Suprapubic skin (tissue), 4 donors: ENCODE data around the gene PLIN4.

Experiments used
- CTCF ChIP-seq, 2 donors: fragments of 200-600 bp in 1 of 2; fragments of 450-650 bp in 1 of 2; sonication (generic) in 1 of 2; IDR thresholded peaks; one replicate each; pipeline ENCODE4 v1.5.1; 2016 to 2019; ENCODE audit warnings: antibody characterized with exemption in 2 of 2, mild to moderate bottlenecking in 1 of 2, moderate library complexity in 1 of 2
- POLR2A ChIP-seq, 2 donors: fragments of 450-650 bp; IDR thresholded peaks; one replicate each; pipeline ENCODE4 v1.6.1; 2017; ENCODE audit warnings: antibody characterized with exemption in 2 of 2, mild to moderate bottlenecking in 2 of 2, moderate library complexity in 2 of 2
- POLR2AphosphoS5 ChIP-seq, 3 donors: sonication (generic); formaldehyde crosslinking; IDR thresholded peaks; one replicate each; pipeline ENCODE4 v1.6.1; 2017; ENCODE audit warnings: antibody characterized with exemption in 3 of 3

DNA sequence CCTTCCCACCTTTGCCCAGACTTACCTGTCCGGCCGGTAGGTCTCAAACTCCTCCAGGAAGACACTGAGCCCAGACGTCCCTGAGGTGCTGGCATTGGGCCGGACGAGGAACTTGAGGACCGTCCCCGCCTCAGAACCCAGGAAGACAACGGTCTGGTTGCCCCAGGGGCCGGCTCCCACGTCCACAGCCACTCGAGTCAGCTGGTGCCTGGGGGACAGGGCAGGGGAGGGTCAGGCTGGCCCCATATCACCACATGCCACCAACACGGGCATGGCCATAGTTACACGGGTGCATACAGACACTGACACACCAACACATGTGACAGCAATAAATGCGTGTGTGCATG, 29.9 kb upstream of the PLIN4 start:
- no peak for TF ChIP-seq POLR2A (IDR thresholded peaks at IDR 0.05)
- TF ChIP-seq CTCF (IDR thresholded peaks at IDR 0.05): no peak
- no peak for TF ChIP-seq POLR2AphosphoS5 (IDR thresholded peaks at IDR 0.05)
